Loucy (cell line): ENCODE results near the gene FAM161A.
A peak's percentile ranks its signal among the peaks of the same experiment; 100 is the strongest.

Source experiments
- H2AFZ ChIP-seq: fragments of 200-600 bp; sonication (generic); 2 replicates; pipeline ENCODE4 v1.6.0; 2016; ENCODE audit warnings: antibody characterized with exemption, mild to moderate bottlenecking, low read length, moderate library complexity
- H3F3A ChIP-seq: fragments of 200-600 bp; 2 replicates; pipeline ENCODE4 v1.6.0; 2016; ENCODE audit warnings: antibody characterized with exemption, low read depth, mild to moderate bottlenecking
- H3K27me3 ChIP-seq: fragments of 200-600 bp; sonication (generic); 2 replicates; pipeline ENCODE4 v1.6.1; 2014; ENCODE audit warnings: low read length, mild to moderate bottlenecking; ENCODE audit not compliant: insufficient read depth, poor library complexity, severe bottlenecking
- H3K36me3 ChIP-seq: fragments of 200-600 bp; sonication (generic); 2 replicates; pipeline ENCODE4 v1.6.1; 2016; ENCODE audit warnings: low read length; ENCODE audit not compliant: insufficient read depth
- H3K4me1 ChIP-seq: fragments of 200-600 bp; sonication (generic); 2 replicates; pipeline ENCODE4 v1.5.1; 2014; ENCODE audit warnings: low read length, mild to moderate bottlenecking; ENCODE audit not compliant: insufficient read depth, poor library complexity, severe bottlenecking
- H3K4me2 ChIP-seq: fragments of 200-600 bp; sonication (generic); 2 replicates; pipeline ENCODE4 v1.6.0; 2014; ENCODE audit warnings: antibody characterized with exemption, low read length, low read depth, mild to moderate bottlenecking; ENCODE audit not compliant: poor library complexity, severe bottlenecking
- H3K4me3 ChIP-seq: fragments of 200-600 bp; sonication (generic); 2 replicates; pipeline ENCODE4 v1.5.1; 2014; ENCODE audit warnings: low read length, mild to moderate bottlenecking, mixed read lengths; ENCODE audit not compliant: poor library complexity, severe bottlenecking
- H3K79me2 ChIP-seq: fragments of 200-600 bp; sonication (generic); 2 replicates; pipeline ENCODE4 v1.6.1; 2014; ENCODE audit warnings: low read length; ENCODE audit not compliant: insufficient read depth
- H3K9ac ChIP-seq: fragments of 200-600 bp; sonication (generic); 2 replicates; pipeline ENCODE4 v1.6.0; 2014; ENCODE audit warnings: mild to moderate bottlenecking, low read depth, low read length, moderate library complexity; ENCODE audit not compliant: poor library complexity, severe bottlenecking
- H3K9me2 ChIP-seq: fragments of 200-600 bp; sonication (generic); replicated peaks from 2 replicates; pipeline ENCODE4 v1.6.1; 2016; ENCODE audit warnings: low read depth, low read length, mixed read lengths
- H3K9me3 ChIP-seq: fragments of 200-600 bp; sonication (generic); 2 replicates; pipeline ENCODE4 v1.6.1; 2014; ENCODE audit warnings: mild to moderate bottlenecking, antibody characterized with exemption, low read length, low read depth; ENCODE audit not compliant: insufficient read depth
- H4K20me1 ChIP-seq: fragments of 200-600 bp; sonication (generic); 2 replicates; pipeline ENCODE4 v1.6.0; 2014; ENCODE audit warnings: antibody characterized with exemption, low read length, mild to moderate bottlenecking; ENCODE audit not compliant: insufficient read depth, poor library complexity, severe bottlenecking
- EZH2phosphoT487 ChIP-seq: fragments of 200-600 bp; IDR thresholded peaks from 2 replicates; pipeline ENCODE4 v1.6.1; 2018; ENCODE audit warnings: antibody characterized with exemption, mild to moderate bottlenecking, moderate library complexity, borderline replicate concordance
- TF ChIP-seq, protein P1 (sequence below): fragments of 200-600 bp; sonication (generic); conservative IDR thresholded peaks from 2 replicates; pipeline ENCODE4 v1.5.1; 2014; ENCODE audit warnings: mild to moderate bottlenecking, antibody characterized with exemption, low read length

FAM161A gene, protein sequence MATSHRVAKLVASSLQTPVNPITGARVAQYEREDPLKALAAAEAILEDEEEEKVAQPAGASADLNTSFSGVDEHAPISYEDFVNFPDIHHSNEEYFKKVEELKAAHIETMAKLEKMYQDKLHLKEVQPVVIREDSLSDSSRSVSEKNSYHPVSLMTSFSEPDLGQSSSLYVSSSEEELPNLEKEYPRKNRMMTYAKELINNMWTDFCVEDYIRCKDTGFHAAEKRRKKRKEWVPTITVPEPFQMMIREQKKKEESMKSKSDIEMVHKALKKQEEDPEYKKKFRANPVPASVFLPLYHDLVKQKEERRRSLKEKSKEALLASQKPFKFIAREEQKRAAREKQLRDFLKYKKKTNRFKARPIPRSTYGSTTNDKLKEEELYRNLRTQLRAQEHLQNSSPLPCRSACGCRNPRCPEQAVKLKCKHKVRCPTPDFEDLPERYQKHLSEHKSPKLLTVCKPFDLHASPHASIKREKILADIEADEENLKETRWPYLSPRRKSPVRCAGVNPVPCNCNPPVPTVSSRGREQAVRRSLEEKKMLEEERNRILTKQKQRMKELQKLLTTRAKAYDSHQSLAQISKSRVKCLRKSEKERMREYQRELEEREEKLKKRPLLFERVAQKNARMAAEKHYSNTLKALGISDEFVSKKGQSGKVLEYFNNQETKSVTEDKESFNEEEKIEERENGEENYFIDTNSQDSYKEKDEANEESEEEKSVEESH

DNA sequence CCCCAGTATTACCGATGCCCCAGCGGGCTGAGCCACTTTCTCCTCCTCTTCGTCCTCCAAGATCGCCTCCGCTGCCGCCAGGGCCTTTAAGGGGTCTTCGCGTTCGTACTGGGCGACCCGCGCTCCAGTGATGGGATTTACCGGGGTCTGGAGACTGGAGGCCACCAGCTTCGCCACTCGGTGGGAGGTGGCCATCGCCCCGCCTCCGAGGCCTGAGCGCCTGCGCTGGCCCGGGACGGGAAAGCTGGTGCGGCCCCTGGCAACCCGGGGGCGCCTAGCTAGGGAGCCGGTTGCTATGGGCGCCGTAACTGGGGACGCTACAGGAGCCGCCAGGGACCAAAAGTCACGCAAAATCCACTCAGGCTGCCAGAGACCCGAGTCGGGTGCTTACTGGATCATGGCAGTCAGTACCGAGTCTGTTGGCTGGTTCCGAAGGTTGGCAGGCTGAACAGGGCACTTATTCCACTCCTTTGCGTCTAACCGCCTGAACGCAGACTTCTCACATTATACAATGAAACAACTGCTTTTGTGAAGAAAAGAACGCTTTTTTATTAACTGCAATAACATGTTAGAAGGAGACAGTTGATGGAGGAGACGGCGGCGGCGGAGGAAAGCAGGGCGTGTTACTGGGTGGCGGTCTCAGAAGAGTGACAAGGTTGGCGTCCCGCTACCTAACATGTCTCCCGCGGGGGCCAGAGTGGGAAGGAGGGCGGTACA lies at the start of gene FAM161A:
Gene FAM161A, minus strand, starts transcription at position 214 of the 717 bp plus-strand sequence. Its CDS starts 19 bp downstream, at position 195.
- no peaks in the 10 kb centered on the region for H3K79me2 ChIP-seq
- no peaks in the 10 kb centered on the region for H3K9me3 ChIP-seq
- peak within 1 kb of the TSS; percentile 89 for H3K4me3 ChIP-seq
- H3F3A ChIP-seq, result no peaks in the 10 kb centered on the region
- peak within 1 kb of the TSS; percentile 99 for H2AFZ ChIP-seq
- peak within 1 kb of the TSS; percentile 77 for H3K9ac ChIP-seq
- peaks cover 16% of the 10 kb centered on the region for H3K4me1 ChIP-seq
- H4K20me1 ChIP-seq, result no peaks in the 10 kb centered on the region
- H3K36me3 ChIP-seq, result no peaks in the 10 kb centered on the region
- no peaks in the 10 kb centered on the region for H3K27me3 ChIP-seq
- H3K4me2 ChIP-seq, result peak within 1 kb of the TSS; percentile 86
- TF ChIP-seq, protein P1, sequence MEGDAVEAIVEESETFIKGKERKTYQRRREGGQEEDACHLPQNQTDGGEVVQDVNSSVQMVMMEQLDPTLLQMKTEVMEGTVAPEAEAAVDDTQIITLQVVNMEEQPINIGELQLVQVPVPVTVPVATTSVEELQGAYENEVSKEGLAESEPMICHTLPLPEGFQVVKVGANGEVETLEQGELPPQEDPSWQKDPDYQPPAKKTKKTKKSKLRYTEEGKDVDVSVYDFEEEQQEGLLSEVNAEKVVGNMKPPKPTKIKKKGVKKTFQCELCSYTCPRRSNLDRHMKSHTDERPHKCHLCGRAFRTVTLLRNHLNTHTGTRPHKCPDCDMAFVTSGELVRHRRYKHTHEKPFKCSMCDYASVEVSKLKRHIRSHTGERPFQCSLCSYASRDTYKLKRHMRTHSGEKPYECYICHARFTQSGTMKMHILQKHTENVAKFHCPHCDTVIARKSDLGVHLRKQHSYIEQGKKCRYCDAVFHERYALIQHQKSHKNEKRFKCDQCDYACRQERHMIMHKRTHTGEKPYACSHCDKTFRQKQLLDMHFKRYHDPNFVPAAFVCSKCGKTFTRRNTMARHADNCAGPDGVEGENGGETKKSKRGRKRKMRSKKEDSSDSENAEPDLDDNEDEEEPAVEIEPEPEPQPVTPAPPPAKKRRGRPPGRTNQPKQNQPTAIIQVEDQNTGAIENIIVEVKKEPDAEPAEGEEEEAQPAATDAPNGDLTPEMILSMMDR, result no peak
- no peaks in the 10 kb centered on the region for H3K9me2 ChIP-seq

DNA sequence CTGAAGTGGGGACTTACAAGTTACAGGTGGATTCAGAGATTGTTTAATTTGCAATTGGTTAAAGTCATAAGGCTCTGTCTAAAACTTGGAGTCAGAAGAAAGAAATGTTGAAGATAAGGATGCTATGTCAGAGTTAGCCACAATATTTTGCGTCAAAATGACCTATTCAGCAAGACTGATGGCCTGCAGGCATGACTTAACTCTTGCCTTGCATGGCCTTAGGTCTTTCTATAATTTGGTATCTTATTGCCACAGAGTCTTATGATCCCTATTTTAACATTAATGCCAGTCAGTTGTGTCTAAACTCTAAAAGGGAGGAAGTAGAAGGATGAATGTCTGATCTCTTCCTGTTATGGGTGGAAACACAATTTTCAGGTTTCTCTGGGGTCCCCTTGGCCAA lies 46.4 kb upstream of the FAM161A start:
- Histone ChIP-seq H2AFZ (peak overlapping the region; percentile 70), H3K4me2 (no peak overlapping the region), H3K4me3 (no peak overlapping the region), H3K9ac (no peak overlapping the region), H3K79me2 (no peaks in the 10 kb centered on the region), H4K20me1 (no peaks in the 10 kb centered on the region), H3K9me3 (no peaks in the 10 kb centered on the region), H3K4me1 (peaks cover 4% of the 10 kb centered on the region), H3K36me3 (no peaks in the 10 kb centered on the region), H3K9me2 (no peaks in the 10 kb centered on the region), H3F3A (no peaks in the 10 kb centered on the region), H3K27me3 (no peaks in the 10 kb centered on the region)
- TF ChIP-seq, protein P1, result no peak
- no peak for TF ChIP-seq EZH2phosphoT487

DNA sequence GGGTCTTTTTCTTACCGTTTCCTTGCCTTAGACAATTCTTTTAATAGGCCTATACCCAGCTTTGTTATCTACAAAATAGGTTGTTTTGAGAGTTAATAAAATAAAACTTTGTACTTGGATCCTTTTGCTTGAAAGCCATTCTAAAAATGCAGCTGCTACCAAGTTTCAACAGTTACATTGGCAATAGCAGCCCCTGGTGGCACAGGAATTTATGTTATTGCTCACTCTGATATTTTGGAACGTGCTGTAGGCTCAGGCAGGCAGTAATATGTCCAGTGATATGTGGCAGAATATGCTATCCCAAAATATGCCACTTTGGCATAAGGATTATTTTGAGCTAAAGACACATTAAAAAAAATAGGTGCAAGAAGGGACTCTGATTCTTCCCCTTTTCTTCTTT lies 45.0 kb upstream of the FAM161A start:
- Histone ChIP-seq H3K4me3 (no peak overlapping the region), H3K9ac (no peak overlapping the region), H3K36me3 (no peaks in the 10 kb centered on the region), H3K27me3 (no peaks in the 10 kb centered on the region), H2AFZ (0 out of 2 replicates have a peak overlapping the region, but pooled peaks have one; percentile 19), H3K9me3 (no peaks in the 10 kb centered on the region), H3K79me2 (no peaks in the 10 kb centered on the region), H3F3A (no peaks in the 10 kb centered on the region), H3K4me2 (no peak overlapping the region), H4K20me1 (no peaks in the 10 kb centered on the region), H3K9me2 (no peaks in the 10 kb centered on the region), H3K4me1 (peaks cover 4% of the 10 kb centered on the region)
- TF ChIP-seq EZH2phosphoT487, result no peak
- TF ChIP-seq, protein P1, result peak; percentile 83
